OCI-LY7 (cell line): ENCODE data around the gene PDZD2. TPM values are rescaled to one million over a fixed set of nuclear protein-coding genes. Genes with fewer than 3 reads are reported as not detected.

Experiments
- BruUV-seq: library from RNA; stranded (reverse); fragments of 400-500 nt; replicated peaks from 2 replicates; lab custom pipeline; 2021; lab: Mats Ljungman, UMichigan
- CTCF ChIA-PET: fragments of 300-600 bp; sonication (Branson Sonifier 250); formaldehyde crosslinking; loops from one replicate; lab custom pipeline; 2022; ENCODE audit warnings: antibody characterized with exemption; ENCODE audit not compliant: unreplicated experiment; lab: Charles Lee
- POLR2A ChIA-PET: fragments of 300-600 bp; sonication (Branson Sonifier 250); formaldehyde crosslinking; loops from one replicate; lab custom pipeline; 2022; ENCODE audit warnings: antibody characterized with exemption; lab: Charles Lee
- DNase-seq: peaks from one replicate; pipeline ENCODE4 v3.0.0-alpha.2; 2015; ENCODE audit warnings: low spot score
- H2AFZ ChIP-seq: fragments of 200-600 bp; sonication (generic), shearing (Covaris generic); 2 replicates; pipeline ENCODE4 v1.6.1; 2014; ENCODE audit warnings: mild to moderate bottlenecking, antibody characterized with exemption, low read length, moderate library complexity
- H3K27ac ChIP-seq: fragments of 200-600 bp; sonication (generic); 2 replicates; pipeline ENCODE4 v1.5.1; 2014; ENCODE audit warnings: mixed run types, low read depth, mild to moderate bottlenecking, moderate library complexity, low read length, inconsistent platforms; ENCODE audit not compliant: poor library complexity, severe bottlenecking
- H3K36me3 ChIP-seq: fragments of 200-600 bp; sonication (generic); 2 replicates; pipeline ENCODE4 v1.6.1; 2014; ENCODE audit warnings: mild to moderate bottlenecking, antibody characterized with exemption, low read length, moderate library complexity, mixed read lengths; ENCODE audit not compliant: insufficient read depth
- H3K4me1 ChIP-seq: fragments of 200-600 bp; sonication (generic); 2 replicates; pipeline ENCODE4 v1.5.1; 2014; ENCODE audit warnings: mild to moderate bottlenecking, low read length; ENCODE audit not compliant: insufficient read depth, poor library complexity, severe bottlenecking
- H3K4me2 ChIP-seq: fragments of 200-600 bp; sonication (generic); 2 replicates; pipeline ENCODE4 v1.6.1; 2014; ENCODE audit warnings: mild to moderate bottlenecking, low read length
- H3K4me3 ChIP-seq: fragments of 200-600 bp; sonication (generic); 2 replicates; pipeline ENCODE4 v1.5.1; 2014; ENCODE audit warnings: mild to moderate bottlenecking, low read depth, low read length; ENCODE audit not compliant: poor library complexity, severe bottlenecking
- H3K79me2 ChIP-seq: fragments of 200-600 bp; sonication (generic); 2 replicates; pipeline ENCODE4 v1.6.1; 2016; ENCODE audit warnings: low read depth, mild to moderate bottlenecking, low read length, moderate library complexity, mixed read lengths; ENCODE audit not compliant: insufficient read depth
- H3K9me2 ChIP-seq: fragments of 200-600 bp; sonication (generic); 2 replicates; pipeline ENCODE4 v1.6.1; 2016; ENCODE audit warnings: mild to moderate bottlenecking, low read length, mixed read lengths; ENCODE audit not compliant: insufficient read depth
- H3K9me3 ChIP-seq: fragments of 200-600 bp; sonication (generic); 2 replicates; pipeline ENCODE4 v1.6.1; 2014; ENCODE audit warnings: mild to moderate bottlenecking, mixed run types, low read length, mixed read lengths
- H4K20me1 ChIP-seq: fragments of 200-600 bp; sonication (generic); 2 replicates; pipeline ENCODE4 v1.6.1; 2014; ENCODE audit warnings: mild to moderate bottlenecking, antibody characterized with exemption, low read length, moderate library complexity, mixed read lengths; ENCODE audit not compliant: insufficient read depth
- CTCF ChIP-seq: fragments of 200-600 bp; sonication (generic); conservative IDR thresholded peaks from 2 replicates; pipeline ENCODE4 v1.5.1; 2014; ENCODE audit warnings: mild to moderate bottlenecking, antibody characterized with exemption, low read length, moderate library complexity, mixed read lengths
- EZH2phosphoT487 ChIP-seq: fragments of 200-600 bp; sonication (generic); IDR thresholded peaks from 2 replicates; pipeline ENCODE4 v1.6.1; 2018; ENCODE audit warnings: low read depth, borderline replicate concordance, mild to moderate bottlenecking, mixed run types, antibody characterized with exemption, low read length, moderate library complexity, mixed read lengths
- intact Hi-C: fragments of 100-400 bp; cut with micrococcal nuclease; formaldehyde crosslinking; loops from one replicate; pipeline ENCODE4 v1.10.0; 2022; ENCODE audit not compliant: unreplicated experiment
- total RNA-seq, 2 experiments: library from RNA; depleted of rRNA in 1 of 2; stranded (reverse); fragments of >200 nt in 1 of 2; shearing (Covaris generic) in 1 of 2; gene quantifications; 2 replicates each; pipeline ENCODE4 v1.2.3, GENCODE V29; 2014 to 2022

The PDZD2 gene
- total RNA-seq, 2 experiments from 2014 or later = 8.6 to 10.6 TPM

- 0 out of 2 replicates have a peak, but pooled peaks cover 4% of the 10 kb centered on the region for H3K9me3 ChIP-seq
- no peaks in the 10 kb centered on the region for H4K20me1 ChIP-seq
- no peak overlapping the region for H2AFZ ChIP-seq
- H3K27ac ChIP-seq = no peak overlapping the region
- no peak overlapping the region for H3K4me3 ChIP-seq
- TF ChIP-seq CTCF (no peak), EZH2phosphoT487 (no peak)
- no peaks in the 10 kb centered on the region for H3K36me3 ChIP-seq
- no peak overlapping the region for H3K4me2 ChIP-seq
- ChIA-PET CTCF (no interaction called here), POLR2A (interaction anchor here (0.5 kb wide), 1 partner anchor 44 kb away, joined by 3 read pairs; no protein-coding TSS in a partner anchor)
- intact Hi-C loops = no loop called here
- no TSS peak for BruUV-seq
- H3K79me2 ChIP-seq = no peaks in the 10 kb centered on the region
- H3K4me1 ChIP-seq = peaks cover 34% of the 10 kb centered on the region
- no peaks in the 10 kb centered on the region for H3K9me2 ChIP-seq
- DNase-seq = no peak
These were observed 343.7 kb downstream of the PDZD2 start for GRCh38 chr5:31982621-31983020.

GRCh38 chr5:31983851-31984250 lies 344.9 kb downstream of the PDZD2 start:
- Histone ChIP-seq H3K4me3 (no peak overlapping the region), H3K9me2 (no peaks in the 10 kb centered on the region), H3K36me3 (no peaks in the 10 kb centered on the region), H4K20me1 (no peaks in the 10 kb centered on the region), H2AFZ (no peak overlapping the region), H3K79me2 (no peaks in the 10 kb centered on the region), H3K4me2 (no peak overlapping the region), H3K9me3 (no peaks in the 10 kb centered on the region), H3K4me1 (peaks cover 23% of the 10 kb centered on the region), H3K27ac (no peak overlapping the region)
- no peak for TF ChIP-seq EZH2phosphoT487
- no peak for TF ChIP-seq CTCF
- BruUV-seq = no TSS peak
- ChIA-PET CTCF (no interaction called here), POLR2A (interaction anchor here (1.3 to 2.4 kb wide), 2 partner anchors 10 to 13 kb away, joined by 3 to 8 read pairs; no protein-coding TSS in a partner anchor)
- DNase-seq = no peak
- intact Hi-C loops = no loop called here

- Histone ChIP-seq H3K36me3 (no peaks in the 10 kb centered on the region), H3K9me3 (no peaks in the 10 kb centered on the region), H3K4me3 (no peak overlapping the region), H2AFZ (no peak overlapping the region), H3K4me2 (no peak overlapping the region), H3K27ac (no peak overlapping the region), H3K9me2 (no peaks in the 10 kb centered on the region), H4K20me1 (no peaks in the 10 kb centered on the region), H3K79me2 (no peaks in the 10 kb centered on the region), H3K4me1 (peaks cover 15% of the 10 kb centered on the region)
- no peak for DNase-seq
- POLR2A ChIA-PET = interaction anchor here (0.7 to 2.4 kb wide), 3 partner anchors 9 to 12 kb away, joined by 3 to 8 read pairs (median 3); no protein-coding TSS in a partner anchor
- no TSS peak for BruUV-seq
- no peak for TF ChIP-seq EZH2phosphoT487
- no peak for TF ChIP-seq CTCF
- CTCF ChIA-PET = no interaction called here
- intact Hi-C loops = no loop called here
These were observed 345.8 kb downstream of the PDZD2 start for GRCh38 chr5:31984691-31985090.
